ENCODE data around the gene ST6GALNAC5. TPM values are rescaled to one million over a fixed set of nuclear protein-coding genes. Genes with fewer than 3 reads are reported as not detected.

Gene ST6GALNAC5
- total and polyA plus RNA-seq, 2 of the 13 experiments (the other 11 are each of a cell fraction or from before 2014, with no cell fraction given): not detected

GRCh38 chr1:76961181-76961819, 94.0 kb downstream of the ST6GALNAC5 start:
- Histone ChIP-seq H3K9ac (ENCODE audit: insufficient read depth, low read depth, low read length) (no peak overlapping the region), H3K79me2 (ENCODE audit: insufficient read depth, low read length) (no peaks in the 10 kb centered on the region), H3K4me1 (ENCODE audit: insufficient read depth, low read length) (no peaks in the 10 kb centered on the region), H4K20me1 (ENCODE audit: insufficient read depth, low read length) (no peaks in the 10 kb centered on the region), H3K36me3 (replicated peaks in 1 of 2; ENCODE audit: control insufficient read depth in 1 of 2, insufficient read depth in 2 of 2, low read length in 2 of 2) (no peaks in the 10 kb centered on the region), H3K4me2 (ENCODE audit: low read depth, low read length) (no peak overlapping the region), H3K27me3 (ENCODE audit: control insufficient read depth in 1 of 2, insufficient read depth in 2 of 2, low read length in 2 of 2) (peaks cover 0 to 1% of the 10 kb centered on the region in 2 experiments; a peak in 1 of 5 replicates), H3K9me3 (ENCODE audit: low read length) (no peaks in the 10 kb centered on the region), H2AFZ (ENCODE audit: low read length) (no peak overlapping the region), H3K4me3 (replicated peaks in 1 of 3; ENCODE audit: insufficient read depth in 1 of 3, low read depth in 2 of 3, low read length in 3 of 3) (no peak overlapping the region), H3K27ac (ENCODE audit: extremely low read length, insufficient read depth, low read length) (no peak overlapping the region)
- POLR2A ChIA-PET: no interaction called here
- ATAC-seq (no peak), DNase-seq (ENCODE audit: low spot score) (no peak), FAIRE-seq (no peak)
- WGBS (ENCODE audit: low lambda C conversion rate): 2% methylated on average over 6 of the region's 6 CpGs
- CTCF ChIA-PET (ENCODE audit: low intra/inter-chr PET ratio, low total read pairs): no interaction called here
- in situ Hi-C loops (cut with HindIII; ENCODE audit: extremely low pct_ligation_motif_present, low pct_unique_long_range_greater_than_20kb): no loop called here
- BruUV-seq (replicated peaks): no TSS peak
- TF ChIP-seq GLMP (CRISPR knock-in tag; IDR thresholded peaks at IDR 0.05; ENCODE audit: borderline replicate concordance) (no peak), GATAD2A (CRISPR knock-in tag; IDR thresholded peaks at IDR 0.05) (no peak), GZF1 (CRISPR knock-in tag; IDR thresholded peaks at IDR 0.05) (no peak), ZNF772 (CRISPR knock-in tag; IDR thresholded peaks at IDR 0.05) (no peak), CEBPB (IDR thresholded peaks at IDR 0.05; ENCODE audit: borderline replicate concordance, low read depth, low read length) (no peak), EHMT2 (IDR thresholded peaks at IDR 0.05; ENCODE audit: borderline replicate concordance, low read depth, low read length) (no peak)
- intact Hi-C loops (cut with micrococcal nuclease; ENCODE audit: unreplicated experiment): no loop called here

- Histone ChIP-seq H3K9me3 (ENCODE audit: low read length) (no peaks in the 10 kb centered on the region), H4K20me1 (ENCODE audit: insufficient read depth, low read length) (no peaks in the 10 kb centered on the region), H3K79me2 (ENCODE audit: insufficient read depth, low read length) (no peaks in the 10 kb centered on the region), H3K9ac (ENCODE audit: insufficient read depth, low read depth, low read length) (no peak overlapping the region), H3K27ac (ENCODE audit: extremely low read length, insufficient read depth, low read length) (no peak overlapping the region), H3K4me1 (ENCODE audit: insufficient read depth, low read length) (no peaks in the 10 kb centered on the region), H3K36me3 (replicated peaks in 1 of 2; ENCODE audit: control insufficient read depth in 1 of 2, insufficient read depth in 2 of 2, low read length in 2 of 2) (no peaks in the 10 kb centered on the region), H3K27me3 (ENCODE audit: control insufficient read depth in 1 of 2, insufficient read depth in 2 of 2, low read length in 2 of 2) (peaks cover 0 to 1% of the 10 kb centered on the region in 2 experiments; a peak in 1 of 5 replicates), H3K4me3 (replicated peaks in 1 of 3; ENCODE audit: insufficient read depth in 1 of 3, low read depth in 2 of 3, low read length in 3 of 3) (no peak overlapping the region), H2AFZ (ENCODE audit: low read length) (no peak overlapping the region), H3K4me2 (ENCODE audit: low read depth, low read length) (no peak overlapping the region)
- DNase-seq (ENCODE audit: low spot score) (no peak), FAIRE-seq (no peak), ATAC-seq (no peak)
- intact Hi-C loops (cut with micrococcal nuclease; ENCODE audit: unreplicated experiment) (no loop called here), in situ Hi-C loops (cut with HindIII; ENCODE audit: extremely low pct_ligation_motif_present, low pct_unique_long_range_greater_than_20kb) (no loop called here)
- BruUV-seq (replicated peaks): no TSS peak
- ChIA-PET POLR2A (no interaction called here), CTCF (ENCODE audit: low intra/inter-chr PET ratio, low total read pairs) (no interaction called here)
- TF ChIP-seq NFAT5 (CRISPR knock-in tag; IDR thresholded peaks at IDR 0.05) (no peak), POGZ (CRISPR knock-in tag; IDR thresholded peaks at IDR 0.05) (no peak), ZNF569 (CRISPR knock-in tag; IDR thresholded peaks at IDR 0.05; ENCODE audit: borderline replicate concordance) (no peak), RNF219 (CRISPR knock-in tag; IDR thresholded peaks at IDR 0.05) (no peak)
Measured at GRCh38 chr1:76961820-76962207, 94.5 kb downstream of the ST6GALNAC5 start.

Data from HepG2 (cell line).